Pancreas (tissue), 10 donors: ENCODE results near the gene PRELP. TPM values are rescaled to one million over a fixed set of nuclear protein-coding genes. Genes with fewer than 3 reads are reported as not detected.

Source experiments
- ATAC-seq, 4 donors: fragments of 200-7000 bp; cut with Tn5 transposase; one replicate each; pipeline versions ENCODE4 v1.8.0 to v1.9.1; 2020; ENCODE audit warnings: mild to moderate bottlenecking in 4 of 4, moderate library complexity in 4 of 4
- DNase-seq, 6 donors: peaks; one replicate each; pipeline ENCODE4 v3.0.0-alpha.2; 2020
- FAIRE-seq: peaks from 2 replicates; lab custom pipeline; 2012; peaks lifted over from hg19 to GRCh38; lab: Jason Lieb, UNC
- H3K27ac ChIP-seq, 4 donors: fragments of 200-600 bp; sonication (generic); 1 replicate in 3 of 4; 2 replicates in 1 of 4; pipeline versions ENCODE4 v1.5.0 to v1.8.0; 2020
- H3K27me3 ChIP-seq, 4 donors: fragments of 200-600 bp; one replicate each; pipeline ENCODE4 v1.8.0; 2021
- H3K36me3 ChIP-seq, 3 donors: fragments of 200-600 bp; sonication (generic) in 1 of 3; one replicate each; pipeline versions ENCODE4 v1.5.0 to v1.8.0; 2020 to 2021
- H3K4me1 ChIP-seq, 3 donors: fragments of 200-600 bp; one replicate each; pipeline ENCODE4 v1.8.0; 2021
- H3K4me3 ChIP-seq, 4 donors: fragments of 200-600 bp; sonication (generic) in 2 of 4; one replicate each; pipeline versions ENCODE4 v1.5.0 to v1.8.0; 2020 to 2021
- H3K9me3 ChIP-seq, 4 donors: fragments of 200-600 bp; one replicate each; pipeline ENCODE4 v1.8.0; 2021
- CTCF ChIP-seq, 4 donors: fragments of 200-600 bp; sonication (generic) in 3 of 4; IDR thresholded peaks; one replicate each; pipeline versions ENCODE4 v1.5.0 to v1.8.0; 2021; ENCODE audit warnings: antibody characterized with exemption in 4 of 4
- WGBS, 2 donors: extraction: QIAGEN DNeasy Blood & Tissue Kit; methylation state at CpG; one replicate each; pipeline ENCODE4 v1.1.7; 2013; 5-methylcytosine and 5-hydroxymethylcytosine counted together
- intact Hi-C, 3 donors: fragments of 100-400 bp; cut with DNase I; formaldehyde crosslinking; loops; one replicate each; pipeline versions ENCODE4 v1.11.1 to v1.14.2; 2022
- polyA plus RNA-seq, 2 donors: library from polyadenylated mRNA; stranded (reverse); fragments of 200-250 nt; gene quantifications; one replicate each; pipeline ENCODE4 v1.2.3, GENCODE V29; 2013
- total RNA-seq, 6 donors: library from RNA; stranded (reverse); fragmentation: NEBNext Ultra II Directional in 4 of 6; extraction: Animal tissue kit (Norgen Biotek cat#: 25700) in 4 of 6; gene quantifications; one replicate each; pipeline versions ENCODE4 v1.2.1 to v1.2.4, GENCODE V29; 2021 to 2023
- donor health status: healthy with polysubstance abuse.
- donor health status: DM: no; HTN: no; CAD: no; lungs with moderate emphysema.
- donor health status: DM: no; HTN: no; CAD: no.
- donor health status: control.
- donor health status: control.
- donor health status: Bipolar disorder and iron deficiency.
- donor health status: DM: yes; HTN: yes; CAD: no.
- donor health status: DM: no; HTN: no; CAD: no.
- donor health status: DM: no; HTN: no; CAD: no.
- donor health status: DM: yes; HTN: yes; CAD: no.

The PRELP gene
- total and polyA plus RNA-seq, 8 donors, result 1.2 to 6.6 (median 3.0) TPM

DNA sequence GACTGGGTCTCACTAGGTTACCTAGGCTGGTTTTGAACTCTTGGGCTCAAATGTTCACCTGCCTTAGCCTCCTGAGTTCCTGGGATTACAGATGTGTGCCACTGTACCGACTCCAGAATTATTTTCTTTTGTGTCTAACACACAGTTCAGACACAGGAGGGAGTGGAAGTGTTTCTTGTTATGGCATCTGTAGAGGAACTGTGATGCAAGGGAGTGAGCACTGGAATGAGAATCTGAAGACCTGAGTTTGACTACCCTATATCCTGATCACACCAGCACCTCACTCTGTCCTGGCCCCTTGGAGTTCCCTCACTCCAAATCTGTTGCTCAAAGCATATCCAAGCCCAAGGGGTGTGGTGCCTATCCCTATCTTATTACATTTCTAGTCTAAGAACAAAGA, 33.5 kb downstream of the PRELP start:
- ATAC-seq (no peak), FAIRE-seq (no peak), DNase-seq (no peak)
- Histone ChIP-seq H3K9me3 (no peaks in the 10 kb centered on the region), H3K27me3 (no peaks in the 10 kb centered on the region), H3K36me3 (no peaks in the 10 kb centered on the region), H3K4me3 (no peak overlapping the region), H3K4me1 (no peaks in the 10 kb centered on the region), H3K27ac (no peak overlapping the region)
- no peak for TF ChIP-seq CTCF (IDR thresholded peaks at IDR 0.05)
- WGBS, 2 donors, result 54 to 92% methylated on average over 1 of the region's 1 CpG
- intact Hi-C loops, result loop anchor here in 1 of 3 donors (5.0 kb wide), 1 partner anchor 193 kb away; no protein-coding TSS in a partner anchor

DNA sequence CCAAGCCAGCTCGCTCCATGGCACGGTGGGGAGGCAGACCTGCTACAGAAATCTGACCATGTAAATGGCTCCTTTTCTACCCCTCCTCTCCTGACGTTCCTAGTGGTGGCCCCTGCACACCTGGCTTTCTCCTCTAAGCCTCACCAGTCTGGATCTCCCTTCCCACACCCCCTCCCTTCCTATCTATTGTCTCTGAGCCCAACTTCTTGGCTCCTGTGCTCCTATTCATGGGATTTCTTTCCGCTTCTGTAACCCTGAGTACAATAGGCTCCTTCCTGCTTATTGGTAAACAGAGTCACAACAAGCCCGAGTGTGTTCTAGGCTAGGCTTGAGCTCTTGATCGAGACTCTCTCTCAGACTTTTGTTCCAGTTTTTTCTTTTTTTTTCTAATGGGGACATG, 35.9 kb downstream of the PRELP start:
- no peak overlapping the region for H3K27ac ChIP-seq
- no peaks in the 10 kb centered on the region for H3K36me3 ChIP-seq
- no peak for FAIRE-seq
- intact Hi-C loops, result no loop called here
- no peak for ATAC-seq
- no peak for DNase-seq
- no peak for TF ChIP-seq CTCF (IDR thresholded peaks at IDR 0.05)
- no peak overlapping the region for H3K4me3 ChIP-seq
- H3K9me3 ChIP-seq, result no peaks in the 10 kb centered on the region
- no peaks in the 10 kb centered on the region for H3K27me3 ChIP-seq
- no peaks in the 10 kb centered on the region for H3K4me1 ChIP-seq
- WGBS, 2 donors, result 68 to 69% methylated on average over 6 of the region's 6 CpGs

DNA sequence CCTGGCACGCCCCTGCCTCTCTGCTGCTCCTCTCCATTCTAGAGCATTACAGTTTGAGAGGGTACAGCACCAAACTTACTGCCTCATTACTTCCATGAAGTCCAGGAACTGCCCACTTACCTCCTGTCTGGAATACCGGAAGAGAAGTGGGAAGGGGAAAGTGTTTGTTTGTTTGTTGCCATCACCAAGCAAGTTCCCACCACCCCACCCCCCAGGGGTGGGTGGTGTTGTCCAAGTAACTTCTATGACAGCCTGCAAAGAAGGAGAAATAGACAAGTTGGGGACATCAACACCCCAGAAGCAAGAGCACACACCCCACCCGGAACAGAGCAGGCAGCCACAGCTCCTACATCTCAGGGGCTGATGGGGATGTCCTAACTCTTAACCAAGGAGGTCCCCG, 36.3 kb downstream of the PRELP start:
- Histone ChIP-seq H3K4me1 (no peaks in the 10 kb centered on the region), H3K27ac (no peak overlapping the region)

GRCh38 chr1:203512517-203512847, 36.9 kb downstream of the PRELP start:
- H3K27me3 ChIP-seq, result no peaks in the 10 kb centered on the region
- intact Hi-C loops, result no loop called here
- no peaks in the 10 kb centered on the region for H3K4me1 ChIP-seq
- WGBS, 2 donors, result 51 to 57% methylated on average over 1 of the region's 1 CpG
- FAIRE-seq (no peak), ATAC-seq (no peak), DNase-seq (no peak)
- no peaks in the 10 kb centered on the region for H3K9me3 ChIP-seq
- H3K36me3 ChIP-seq, result no peaks in the 10 kb centered on the region
- H3K4me3 ChIP-seq, result no peak overlapping the region
- no peak overlapping the region for H3K27ac ChIP-seq
- TF ChIP-seq CTCF (IDR thresholded peaks at IDR 0.05), result no peak

More for the DNA sequence above, 36.3 kb downstream of the PRELP start:
- DNase-seq (no peak), ATAC-seq (no peak), FAIRE-seq (no peak)
- intact Hi-C loops, result no loop called here
- no peaks in the 10 kb centered on the region for H3K36me3 ChIP-seq
- H3K9me3 ChIP-seq, result no peaks in the 10 kb centered on the region
- WGBS, 2 donors, result 82 to 87% methylated on average over 4 of the region's 4 CpGs
- H3K27me3 ChIP-seq, result no peaks in the 10 kb centered on the region
- no peak overlapping the region for H3K4me3 ChIP-seq
- TF ChIP-seq CTCF (IDR thresholded peaks at IDR 0.05), result no peak

DNA sequence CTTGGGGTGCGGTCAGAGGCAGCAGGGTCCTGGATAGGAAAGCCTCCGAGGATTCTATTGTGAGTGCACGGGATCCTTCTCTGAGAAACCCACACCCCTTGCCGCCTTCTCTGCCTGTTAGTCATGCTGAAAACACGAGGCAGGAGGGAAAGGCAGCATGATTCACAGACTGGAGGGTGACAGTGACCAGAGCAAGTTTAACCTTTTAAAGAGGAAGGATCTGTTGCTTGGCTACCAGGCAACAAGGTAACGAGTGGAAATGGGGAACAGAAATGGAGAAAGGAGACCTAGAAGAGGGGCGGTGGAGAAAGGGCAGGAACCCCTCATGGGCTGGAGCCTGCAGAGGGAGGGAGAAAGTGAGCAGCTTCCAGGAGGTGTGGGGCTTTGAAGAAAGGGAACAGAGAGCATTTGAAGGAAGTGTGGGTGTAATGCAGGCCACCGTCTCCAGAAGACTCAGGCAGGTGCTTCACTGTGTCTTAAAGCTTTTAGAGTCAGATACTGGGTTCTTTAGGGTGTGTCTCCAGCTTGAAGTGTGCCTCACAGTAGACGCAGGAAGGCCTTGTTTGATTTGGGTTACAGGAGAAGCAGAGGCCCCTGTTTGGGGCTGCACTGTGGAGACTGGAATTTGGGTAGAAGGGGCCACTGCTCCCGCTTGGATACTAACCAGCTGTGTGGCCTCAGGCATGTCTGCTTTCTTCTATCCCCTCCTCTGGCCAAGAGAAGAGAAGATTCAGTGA, 37.4 kb downstream of the PRELP start:
- ATAC-seq (peak in 3 of 4 donors; percentile 66 to 78 (median 76)), FAIRE-seq (no peak), DNase-seq (peak in 1 of 6 donors; percentile 34)
- Histone ChIP-seq H3K27ac (no peak overlapping the region), H3K36me3 (no peaks in the 10 kb centered on the region), H3K4me3 (no peak overlapping the region), H3K4me1 (no peaks in the 10 kb centered on the region), H3K27me3 (no peaks in the 10 kb centered on the region), H3K9me3 (no peaks in the 10 kb centered on the region)
- intact Hi-C loops, result no loop called here
- WGBS, 2 donors, result 74 to 78% methylated on average over 10 of the region's 10 CpGs
- TF ChIP-seq CTCF (IDR thresholded peaks at IDR 0.05), result no peak
